Activated CD4-positive, CD25-positive, alpha-beta regulatory T cell treated with anti-CD3 and anti-CD28 coated beads, Interleukin-2, amount 50 U/mL, for 24 hours (primary cell): ENCODE results near the gene FOSB.
A peak's percentile ranks its signal among the peaks of the same experiment; 100 is the strongest.

Source experiments
- ATAC-seq, 2 donors: fragments of 150-1000 bp; cut with Tn5 transposase; one replicate each; pipeline ENCODE4 v1.10.0; 2021; ENCODE audit warnings: mild to moderate bottlenecking in 1 of 2, moderate library complexity in 1 of 2

FOSB gene

GRCh38 chr19:45485305-45486077 lies 17.7 kb downstream of the FOSB start:
- ATAC-seq, result peak; percentile 100

DNA sequence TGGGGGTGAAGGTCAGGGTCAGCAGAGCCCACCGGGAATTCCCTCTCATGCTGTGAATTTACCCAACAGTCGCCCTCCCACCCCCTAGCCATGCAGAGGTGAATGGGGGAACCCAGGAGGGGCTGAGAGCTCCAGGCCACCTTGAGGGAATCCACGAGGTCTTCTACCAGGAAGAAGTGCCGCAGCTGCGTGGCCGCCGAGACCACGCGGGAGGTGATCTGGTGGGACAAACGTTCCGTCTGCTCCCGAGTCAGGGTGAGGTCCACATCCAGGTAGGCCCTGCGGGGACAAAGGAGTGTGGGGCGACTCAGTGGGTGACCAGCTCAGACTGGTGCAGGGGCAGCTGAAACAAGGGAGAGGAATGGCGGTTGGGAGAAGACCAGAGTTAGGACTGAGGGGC lies 20.9 kb downstream of the FOSB start:
- no peak for ATAC-seq

DNA sequence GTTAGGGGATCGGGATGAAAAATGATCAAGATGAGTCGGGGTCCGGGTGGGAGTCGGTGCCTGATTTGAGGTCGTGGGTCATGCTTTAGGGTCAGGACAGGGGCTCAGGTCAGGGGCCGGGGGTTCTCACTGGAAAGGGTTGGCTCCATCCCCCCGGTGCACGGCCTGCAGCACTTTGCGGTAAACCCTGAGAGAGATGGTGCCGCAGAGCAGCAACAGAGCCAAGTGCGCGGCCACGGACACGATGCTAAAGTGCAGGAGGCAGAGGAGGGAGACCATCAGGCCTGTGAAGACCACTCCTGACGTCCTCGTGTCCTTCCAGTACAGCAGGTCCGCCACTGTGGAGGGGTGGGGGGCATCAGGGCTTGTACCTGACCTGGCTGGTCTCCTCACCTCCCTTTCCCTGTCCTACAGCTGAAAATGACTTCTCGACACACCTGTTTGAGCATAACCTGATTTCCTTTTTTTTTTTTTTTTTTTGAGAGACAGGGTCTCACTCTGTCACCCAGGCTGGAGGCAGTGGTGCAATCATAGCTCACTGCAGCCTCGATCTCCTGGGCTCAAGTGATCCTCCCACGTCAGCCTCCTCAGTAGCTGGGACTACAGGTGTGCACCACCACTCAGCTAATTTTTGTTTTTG lies 21.5 kb downstream of the FOSB start:
- ATAC-seq, result no peak

GRCh38 chr19:45492137-45492626 lies 24.4 kb downstream of the FOSB start:
- no peak for ATAC-seq

- no peak for ATAC-seq
Observed at GRCh38 chr19:45492627-45493470, 25.1 kb downstream of the FOSB start.

GRCh38 chr19:45494261-45494916 lies 26.6 kb downstream of the FOSB start:
- no peak for ATAC-seq

DNA sequence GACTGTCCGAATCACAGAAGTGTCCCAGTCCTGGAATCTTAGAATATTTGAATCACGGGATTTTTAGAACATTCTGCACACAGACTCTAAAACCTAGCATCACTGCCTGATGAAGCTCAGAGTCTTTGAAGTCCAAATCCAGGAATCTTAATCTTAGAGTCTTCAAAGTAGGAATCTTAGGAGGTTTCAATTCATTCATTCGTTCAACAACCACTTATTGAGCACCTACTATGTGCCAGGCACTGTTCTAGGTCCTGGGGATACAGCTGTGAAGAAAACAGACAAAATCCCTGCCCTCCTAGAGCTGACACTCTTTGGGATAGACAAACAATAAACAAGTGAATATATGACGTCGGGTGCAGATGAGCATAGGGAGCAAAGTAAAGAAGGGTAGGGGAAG lies 27.4 kb downstream of the FOSB start:
- ATAC-seq, result no peak

GRCh38 chr19:45496349-45496953 lies 28.7 kb downstream of the FOSB start:
- peak; percentile 6 to 7 for ATAC-seq

DNA sequence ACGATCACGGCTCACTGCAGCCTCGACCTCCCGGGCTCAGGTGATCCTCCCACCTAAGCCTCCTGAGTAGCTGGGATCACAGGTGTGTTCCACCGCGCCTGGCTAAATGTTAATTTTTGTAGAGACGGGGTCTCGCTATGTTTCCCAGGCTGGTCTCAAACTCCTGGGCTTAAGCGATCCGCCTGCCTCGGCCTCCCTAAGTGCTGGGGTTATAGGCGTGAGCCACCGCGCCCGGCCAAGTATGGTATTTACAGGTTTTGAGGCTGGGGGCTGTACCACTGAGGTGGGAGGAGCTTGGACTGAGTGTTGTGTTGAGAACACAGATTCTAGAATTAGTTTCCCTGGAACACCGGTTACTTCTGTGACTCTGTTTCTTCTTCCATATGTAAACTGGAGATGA lies 30.0 kb downstream of the FOSB start:
- no peak for ATAC-seq

GRCh38 chr19:45498411-45499195 lies 30.8 kb downstream of the FOSB start, which contains the start of gene PPM1N:
TSS of gene PPM1N (plus strand) at chr19:45498443. CDS start at chr19:45498473, 30 bp downstream.
- peak; percentile 66 to 67 for ATAC-seq

DNA sequence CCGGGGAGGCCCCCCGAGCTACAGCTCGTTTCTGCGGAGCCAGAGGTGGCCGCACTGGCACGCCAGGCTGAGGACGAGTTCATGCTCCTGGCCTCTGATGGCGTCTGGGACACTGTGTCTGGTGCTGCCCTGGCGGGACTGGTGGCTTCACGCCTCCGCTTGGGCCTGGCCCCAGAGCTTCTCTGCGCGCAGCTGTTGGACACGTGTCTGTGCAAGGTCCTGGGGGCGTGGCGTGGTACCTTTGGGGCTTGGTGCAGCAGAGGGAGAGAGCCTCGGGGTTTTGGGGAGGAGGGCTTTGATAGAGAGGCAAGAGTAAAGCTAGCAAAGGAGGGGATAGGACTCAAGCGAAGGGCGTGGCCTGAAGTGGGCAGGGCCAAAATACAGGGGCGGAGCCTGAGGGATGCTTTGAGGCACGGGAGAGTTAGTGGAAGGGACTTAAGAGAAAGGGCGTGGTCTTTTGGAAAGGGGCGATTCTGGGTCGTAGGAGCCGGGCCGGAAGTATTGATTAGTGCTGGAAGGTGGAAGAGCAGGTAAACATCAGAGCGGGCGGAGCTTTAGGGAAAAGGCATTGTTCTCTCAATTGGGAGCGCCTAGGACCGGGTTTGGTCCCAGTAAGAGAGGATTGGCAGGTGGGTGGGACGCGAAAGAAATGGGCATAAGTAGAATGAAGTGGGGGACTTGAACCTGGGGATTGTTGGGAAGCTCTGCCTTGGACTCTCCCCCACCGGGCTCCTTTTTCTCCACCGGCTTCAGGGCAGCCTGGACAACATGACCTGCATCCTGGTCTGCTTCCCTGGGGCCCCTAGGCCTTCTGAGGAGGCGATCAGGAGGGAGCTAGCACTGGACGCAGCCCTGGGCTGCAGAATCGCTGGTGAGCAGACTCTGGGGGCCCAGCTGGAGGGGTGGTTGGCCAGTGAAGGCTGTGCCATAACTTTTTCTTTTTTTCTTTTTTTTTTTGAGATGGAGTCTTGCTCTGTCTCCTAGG lies 31.7 kb downstream of the FOSB start:
- peak; percentile 25 to 37 for ATAC-seq

- no peak for ATAC-seq
Observed at GRCh38 chr19:45500918-45501729, 33.3 kb downstream of the FOSB start.

DNA sequence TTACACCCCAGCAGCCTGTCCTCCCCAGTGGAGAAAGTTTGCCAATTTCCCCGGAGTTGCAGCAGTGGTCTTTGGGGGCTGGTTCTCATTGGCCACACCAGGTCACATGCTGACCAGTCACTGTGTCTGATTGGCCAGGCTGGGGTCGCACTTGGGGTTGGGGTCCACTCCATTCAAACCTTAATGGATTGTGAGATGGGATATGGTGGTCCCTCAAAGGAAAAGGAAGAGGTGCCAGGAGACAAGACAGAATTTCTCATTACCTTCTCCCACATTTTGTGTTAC lies 33.9 kb downstream of the FOSB start:
- ATAC-seq, result no peak

- no peak for ATAC-seq
Observed at GRCh38 chr19:45502111-45502510, 34.3 kb downstream of the FOSB start.

GRCh38 chr19:45503909-45504308 lies 36.1 kb downstream of the FOSB start:
- no peak for ATAC-seq

DNA sequence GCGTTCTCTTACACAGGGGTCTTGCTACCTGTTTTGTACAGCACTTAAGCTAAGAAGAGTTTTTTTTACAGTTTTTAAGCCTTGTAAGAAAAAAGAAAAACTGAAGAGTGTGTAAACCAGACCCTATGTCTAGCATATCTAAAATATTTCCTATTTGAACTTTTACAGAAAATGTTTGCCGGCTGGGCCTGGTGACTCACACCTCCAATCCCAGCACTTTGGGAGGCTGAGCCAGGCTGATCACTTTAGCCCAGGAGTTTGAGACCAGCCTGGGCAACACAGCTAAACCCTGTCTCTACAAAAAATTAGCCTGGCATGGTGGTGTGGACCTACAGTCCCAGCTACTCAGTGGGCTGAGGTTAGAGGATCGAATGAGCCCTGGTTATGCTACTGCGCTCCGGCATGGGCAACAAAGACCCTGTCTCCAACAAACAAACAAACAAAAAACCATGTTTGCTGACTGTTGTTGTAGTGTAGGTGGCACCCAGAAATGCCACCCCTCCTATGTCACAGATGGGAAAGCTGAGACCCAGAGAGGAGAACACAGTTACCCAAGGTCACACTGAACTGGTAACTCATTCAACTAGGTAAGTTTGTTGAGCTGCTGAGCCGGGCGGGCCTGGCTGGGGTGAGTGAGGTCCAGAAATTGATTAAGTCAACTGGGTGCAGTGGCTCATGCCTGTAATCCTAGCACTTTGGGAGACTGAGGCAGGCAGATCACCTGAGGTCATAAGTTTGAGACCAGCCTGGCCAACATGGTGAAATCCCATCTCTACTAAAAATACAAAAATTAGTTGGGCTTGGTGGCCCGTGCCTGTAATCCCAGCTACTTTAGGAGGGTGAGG lies 37.6 kb downstream of the FOSB start:
- ATAC-seq, result no peak

DNA sequence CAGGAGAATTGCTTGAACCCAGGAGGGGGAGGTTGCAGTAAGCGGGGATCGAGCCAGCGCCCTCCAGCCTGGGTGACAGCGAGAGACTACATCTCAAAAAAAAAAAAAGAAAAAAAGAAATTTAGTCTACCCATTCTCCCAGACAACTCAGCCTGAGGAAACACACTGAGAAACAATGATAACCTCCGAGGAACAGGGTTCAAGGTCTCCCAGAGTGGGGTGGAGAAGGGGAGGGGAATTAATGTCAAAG lies 38.1 kb downstream of the FOSB start:
- no peak for ATAC-seq

DNA sequence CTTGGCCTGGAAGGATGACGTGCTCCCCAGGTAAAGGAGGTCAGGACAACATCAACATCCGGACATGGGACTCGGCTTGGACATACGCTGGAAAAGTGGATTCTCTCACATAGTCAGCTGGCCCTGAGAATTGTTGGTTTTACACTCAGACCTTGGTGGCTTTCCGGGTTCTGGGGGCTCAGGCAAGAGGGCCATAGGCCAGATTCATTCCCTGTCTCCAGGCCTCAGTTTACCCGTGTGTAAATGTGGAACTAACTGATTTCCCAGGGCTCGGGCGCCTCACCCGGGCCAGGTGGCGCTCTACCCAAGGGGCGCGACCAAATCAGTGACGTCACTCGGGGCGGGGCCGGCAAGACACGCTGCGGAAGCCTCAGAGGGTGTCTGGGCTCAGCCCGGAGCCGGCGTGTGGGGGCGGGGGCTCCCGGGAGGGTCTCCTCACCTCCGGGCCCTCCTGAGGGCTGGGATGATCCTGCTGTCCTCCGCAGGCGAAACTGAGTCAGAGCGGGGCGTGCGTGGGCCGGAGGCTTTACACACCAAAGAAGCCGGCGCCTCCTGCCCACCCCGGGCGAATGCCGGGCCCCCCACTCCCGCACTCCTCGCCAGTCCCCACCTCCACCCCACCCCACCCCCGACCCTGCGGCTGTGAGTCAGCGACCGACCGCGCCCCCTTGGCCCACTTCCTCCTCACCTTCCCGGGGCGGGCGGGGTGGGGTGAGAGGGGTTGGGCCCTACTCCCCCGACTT lies 38.6 kb downstream of the FOSB start:
- peak; percentile 82 to 83 for ATAC-seq
